Liver (tissue), 9 donors: Measurements from ENCODE around the gene ZNF212. TPM values are rescaled to one million over a fixed set of nuclear protein-coding genes. Genes with fewer than 3 reads are reported as not detected.

Experiments used
- DNase-seq: peaks from one replicate; pipeline ENCODE4 v3.0.0-alpha.2; 2017; ENCODE audit warnings: low spot score
- H3K27ac ChIP-seq, 2 donors: one replicate each; pipeline ENCODE4 v1.7.0; 2013; ENCODE audit warnings: inconsistent platforms in 2 of 2, low read length in 2 of 2, control low read depth in 1 of 2, low read depth in 1 of 2, mild to moderate bottlenecking in 1 of 2
- H3K27me3 ChIP-seq, 4 donors: one replicate each; pipeline versions ENCODE4 v1.6.1 to v1.7.0; 2013; ENCODE audit warnings: low read length in 3 of 4, inconsistent platforms in 1 of 4, mild to moderate bottlenecking in 1 of 4, moderate library complexity in 1 of 4; ENCODE audit not compliant: control insufficient read depth in 4 of 4, insufficient read depth in 4 of 4
- H3K36me3 ChIP-seq, 4 donors: one replicate each; pipeline versions ENCODE4 v1.6.1 to v1.7.0; 2013; ENCODE audit warnings: low read length in 3 of 4, mild to moderate bottlenecking in 3 of 4, low read depth in 1 of 4, moderate library complexity in 1 of 4; ENCODE audit not compliant: control insufficient read depth in 4 of 4, insufficient read depth in 3 of 4
- H3K4me1 ChIP-seq, 4 donors: one replicate each; pipeline versions ENCODE4 v1.6.1 to v1.7.0; 2013; ENCODE audit warnings: low read length in 3 of 4, mild to moderate bottlenecking in 3 of 4, moderate library complexity in 1 of 4; ENCODE audit not compliant: control insufficient read depth in 4 of 4, insufficient read depth in 4 of 4
- H3K4me3 ChIP-seq, 3 donors: one replicate each; pipeline versions ENCODE4 v1.6.1 to v1.7.0; 2013; ENCODE audit warnings: low read length in 3 of 3, control low read depth in 1 of 3, low read depth in 1 of 3, mild to moderate bottlenecking in 1 of 3
- H3K9ac ChIP-seq, 2 donors: one replicate each; pipeline ENCODE4 v1.7.0; 2013; ENCODE audit warnings: low read length in 2 of 2, mild to moderate bottlenecking in 2 of 2, moderate library complexity in 2 of 2, control low read depth in 1 of 2, low read depth in 1 of 2
- H3K9me3 ChIP-seq, 4 donors: one replicate each; pipeline versions ENCODE4 v1.6.1 to v1.7.0; 2013; ENCODE audit warnings: low read length in 3 of 4; ENCODE audit not compliant: control insufficient read depth in 4 of 4
- ATF3 ChIP-seq: IDR thresholded peaks from 2 replicates; pipeline ENCODE4 v1.6.1; 2016; ENCODE audit warnings: antibody characterized with exemption
- CTCF ChIP-seq: fragments of 150-350 bp; IDR thresholded peaks from 2 replicates; pipeline ENCODE4 v1.5.1; 2017; ENCODE audit warnings: improper control_type of control experiment, low read depth, low read length; ENCODE audit not compliant: missing input control
- EGR1 ChIP-seq, 2 donors: IDR thresholded peaks; 2 replicates each; pipeline ENCODE4 v1.6.1; 2016 to 2018; ENCODE audit warnings: antibody characterized with exemption in 2 of 2, low read depth in 2 of 2
- FOXA1 ChIP-seq: IDR thresholded peaks from 2 replicates; pipeline ENCODE4 v1.6.1; 2016; ENCODE audit warnings: antibody characterized with exemption
- FOXA2 ChIP-seq: IDR thresholded peaks from 2 replicates; pipeline ENCODE4 v1.6.1; 2016; ENCODE audit warnings: antibody characterized with exemption
- GABPA ChIP-seq, 2 donors: IDR thresholded peaks in 1 of 2; conservative IDR thresholded peaks in 1 of 2; 2 replicates each; pipeline ENCODE4 v1.6.1; 2016; ENCODE audit warnings: antibody characterized with exemption in 2 of 2, mild to moderate bottlenecking in 1 of 2, moderate library complexity in 1 of 2
- HNF4A ChIP-seq, 2 donors: conservative IDR thresholded peaks; 2 replicates each; pipeline ENCODE4 v1.6.1; 2016; ENCODE audit warnings: antibody characterized with exemption in 2 of 2, mild to moderate bottlenecking in 2 of 2
- HNF4G ChIP-seq: IDR thresholded peaks from 2 replicates; pipeline ENCODE4 v1.6.1; 2016; ENCODE audit warnings: antibody characterized with exemption
- JUND ChIP-seq, 2 donors: IDR thresholded peaks; 2 replicates each; pipeline ENCODE4 v1.6.1; 2016; ENCODE audit warnings: antibody characterized with exemption in 2 of 2
- MAX ChIP-seq: IDR thresholded peaks from 2 replicates; pipeline ENCODE4 v1.6.1; 2016; ENCODE audit warnings: antibody characterized with exemption
- NR2F2 ChIP-seq: IDR thresholded peaks from 2 replicates; pipeline ENCODE4 v1.6.1; 2016; ENCODE audit warnings: antibody characterized with exemption
- RAD21 ChIP-seq, 2 donors: IDR thresholded peaks; 2 replicates each; pipeline ENCODE4 v1.6.1; 2016; ENCODE audit warnings: antibody characterized with exemption in 2 of 2, mild to moderate bottlenecking in 2 of 2
- REST ChIP-seq: IDR thresholded peaks from 2 replicates; pipeline ENCODE4 v1.6.1; 2016; ENCODE audit warnings: antibody characterized with exemption, mild to moderate bottlenecking
- RXRA ChIP-seq, 2 donors: IDR thresholded peaks; 2 replicates each; pipeline ENCODE4 v1.6.1; 2017 to 2018; ENCODE audit warnings: antibody characterized with exemption in 2 of 2, mild to moderate bottlenecking in 1 of 2
- SP1 ChIP-seq: IDR thresholded peaks from 2 replicates; pipeline ENCODE4 v1.6.1; 2018; ENCODE audit warnings: antibody characterized with exemption, mild to moderate bottlenecking
- TAF1 ChIP-seq: conservative IDR thresholded peaks from 2 replicates; pipeline ENCODE4 v1.6.1; 2016; ENCODE audit warnings: antibody characterized with exemption, mild to moderate bottlenecking
- YY1 ChIP-seq: IDR thresholded peaks from 2 replicates; pipeline ENCODE4 v1.6.1; 2016; ENCODE audit warnings: antibody characterized with exemption, mild to moderate bottlenecking
- ZBTB33 ChIP-seq: IDR thresholded peaks from 2 replicates; pipeline ENCODE4 v1.6.1; 2016; ENCODE audit warnings: antibody characterized with exemption
- WGBS: extraction: QIAGEN DNeasy Blood & Tissue Kit; methylation state at CpG from one replicate; pipeline ENCODE4 v1.1.7; 2013; 5-methylcytosine and 5-hydroxymethylcytosine counted together
- polyA plus RNA-seq, 2 donors: library from polyadenylated mRNA; stranded (reverse) in 1 of 2; unstranded in 1 of 2; fragments of 200-250 nt in 1 of 2; fragments of >200 nt in 1 of 2; fragmentation: Nextera tagmentation in 1 of 2; extraction: Ambion mirVana in 1 of 2; gene quantifications; one replicate each; pipeline versions ENCODE4 v1.2.1 to v1.2.3, GENCODE V29; 2013 to 2015
- total RNA-seq, 2 donors: library from RNA; depleted of rRNA; stranded (reverse); fragments of >200 nt; gene quantifications; one replicate each; pipeline ENCODE4 v1.2.3, GENCODE V29; 2014
- donor health status: healthy.
- donor health status: healthy.
- donor health status: healthy.
- donor health status: healthy.
- donor health status: healthy.

ZNF212 gene
- total RNA-seq (1 to 10 TPM; 3.5 to 4.9 TPM), polyA plus RNA-seq (1 to 10 TPM; 3.4 to 3.9 TPM)

GRCh38 chr7:149239345-149240143 lies at the start of gene ZNF212:
ZNF212 (plus strand) TSS chr7:149239651; CDS start chr7:149239779, 128 bp downstream.
- under 1% methylated on average over 64 of the region's 64 CpGs for WGBS
- H3K4me3 ChIP-seq, result peak within 1 kb of the TSS; percentile 74 to 100 (median 97)
- H3K27ac ChIP-seq, result peak within 1 kb of the TSS; percentile 43 to 56
- peak within 1 kb of the TSS; percentile 85 to 92 for H3K9ac ChIP-seq
- peak; percentile 73 to 80 for TF ChIP-seq RAD21 (IDR thresholded peaks at IDR 0.05)
- peak; percentile 36 for TF ChIP-seq SP1
- peak; percentile 51 for TF ChIP-seq FOXA1
- TF ChIP-seq ZBTB33, result no peak
- TF ChIP-seq MAX, result peak; percentile 46
- peak; percentile 37 to 45 for TF ChIP-seq HNF4A (conservative IDR thresholded peaks at IDR 0.05)
- TF ChIP-seq FOXA2, result no peak
- TF ChIP-seq REST, result no peak
- TF ChIP-seq HNF4G, result no peak
- no peak for TF ChIP-seq TAF1
- peak; percentile 83 for TF ChIP-seq CTCF
- TF ChIP-seq YY1, result peak; percentile 88
- peak in 1 of 2 donors; percentile 73 for TF ChIP-seq GABPA (IDR thresholded peaks at IDR 0.05 in 1 of 2, conservative IDR thresholded peaks at IDR 0.05 in 1 of 2)
- TF ChIP-seq ATF3, result no peak
- TF ChIP-seq RXRA (IDR thresholded peaks at IDR 0.05), result peak; percentile 40 to 61
- no peak for TF ChIP-seq JUND (IDR thresholded peaks at IDR 0.05)
- TF ChIP-seq NR2F2, result no peak
- peak in 1 of 2 donors; percentile 27 for TF ChIP-seq EGR1 (IDR thresholded peaks at IDR 0.05; ENCODE audit: low read depth in 2 of 2)
- peak; percentile 90 for DNase-seq
- peaks cover 4 to 29% (median 21%) of the 10 kb centered on the region in 4 donors for H3K4me1 ChIP-seq
- H3K36me3 ChIP-seq, result no peaks in the 10 kb centered on the region
- H3K9me3 ChIP-seq, result no peaks in the 10 kb centered on the region
- no peaks in the 10 kb centered on the region for H3K27me3 ChIP-seq
